Left ventricle myocardium inferior (tissue), 1 donor: ENCODE data around the gene CRY1. TPM values are rescaled to one million over a fixed set of nuclear protein-coding genes. Genes with fewer than 3 reads are reported as not detected.
"Not testable (repeated sequence)": the region's sequence is repeated elsewhere in the genome, so short reads cannot be mapped to it uniquely, and the experiment has no call there.

Experiments used
- DNase-seq: peaks from one replicate; pipeline ENCODE4 v3.0.0-alpha.2; 2020
- H3K27ac ChIP-seq: fragments of 200-600 bp; replicated peaks from 2 replicates; pipeline ENCODE4 v1.8.0; 2021
- H3K27me3 ChIP-seq: fragments of 200-600 bp; 2 replicates; pipeline ENCODE4 v1.8.0; 2021; ENCODE audit warnings: low read depth
- H3K36me3 ChIP-seq: fragments of 200-600 bp; 2 replicates; pipeline ENCODE4 v1.8.0; 2021
- H3K4me1 ChIP-seq: fragments of 200-600 bp; 2 replicates; pipeline ENCODE4 v1.8.0; 2021
- H3K4me3 ChIP-seq: fragments of 200-600 bp; 2 replicates; pipeline ENCODE4 v1.8.0; 2021; ENCODE audit warnings: mild to moderate bottlenecking, moderate library complexity
- H3K9me3 ChIP-seq: fragments of 200-600 bp; replicated peaks from 2 replicates; pipeline ENCODE4 v1.8.0; 2021
- intact Hi-C: fragments of 100-400 bp; cut with micrococcal nuclease; formaldehyde crosslinking; loops from one replicate; pipeline ENCODE4 v1.11.0; 2022
- total RNA-seq: library from RNA; stranded (reverse); fragmentation: NEBNext Ultra II Directional; extraction: Animal tissue kit (Norgen Biotek cat#: 25700); gene quantifications from one replicate; pipeline ENCODE4 v1.2.1, GENCODE V29; 2021
- TF ChIP-seq, protein P1 (sequence below): fragments of 200-600 bp; IDR thresholded peaks from 2 replicates; pipeline ENCODE4 v1.8.0; 2021; ENCODE audit warnings: antibody characterized with exemption, mild to moderate bottlenecking, borderline replicate concordance
- donor health status: DM: no; HTN: yes; CAD: no; lungs with severe emphysema.

Gene CRY1
- total RNA-seq, 1 donor from 2014 or later: 10.0 TPM

DNA sequence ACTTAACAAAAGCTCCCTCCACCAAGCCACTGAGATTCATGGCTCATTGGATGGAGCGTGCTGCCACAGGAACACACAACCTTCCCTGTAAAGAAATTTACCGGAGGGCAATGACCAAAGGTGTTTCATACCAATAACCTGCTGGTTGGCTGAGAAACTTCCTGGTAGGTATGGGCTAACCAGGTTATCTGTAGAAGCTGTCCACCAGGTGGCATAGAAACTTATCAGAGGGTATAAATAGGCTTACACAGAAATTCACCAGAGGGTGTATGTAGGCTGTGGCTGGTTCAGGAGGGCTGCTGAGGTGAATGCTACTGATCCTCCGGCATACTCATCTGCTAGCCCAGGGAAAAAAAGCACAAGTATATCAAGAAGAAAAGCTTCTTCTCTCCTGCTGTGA is 79.3 kb downstream of the CRY1 start:
- H3K4me3 ChIP-seq: no peak overlapping the region
- TF ChIP-seq, protein P1, sequence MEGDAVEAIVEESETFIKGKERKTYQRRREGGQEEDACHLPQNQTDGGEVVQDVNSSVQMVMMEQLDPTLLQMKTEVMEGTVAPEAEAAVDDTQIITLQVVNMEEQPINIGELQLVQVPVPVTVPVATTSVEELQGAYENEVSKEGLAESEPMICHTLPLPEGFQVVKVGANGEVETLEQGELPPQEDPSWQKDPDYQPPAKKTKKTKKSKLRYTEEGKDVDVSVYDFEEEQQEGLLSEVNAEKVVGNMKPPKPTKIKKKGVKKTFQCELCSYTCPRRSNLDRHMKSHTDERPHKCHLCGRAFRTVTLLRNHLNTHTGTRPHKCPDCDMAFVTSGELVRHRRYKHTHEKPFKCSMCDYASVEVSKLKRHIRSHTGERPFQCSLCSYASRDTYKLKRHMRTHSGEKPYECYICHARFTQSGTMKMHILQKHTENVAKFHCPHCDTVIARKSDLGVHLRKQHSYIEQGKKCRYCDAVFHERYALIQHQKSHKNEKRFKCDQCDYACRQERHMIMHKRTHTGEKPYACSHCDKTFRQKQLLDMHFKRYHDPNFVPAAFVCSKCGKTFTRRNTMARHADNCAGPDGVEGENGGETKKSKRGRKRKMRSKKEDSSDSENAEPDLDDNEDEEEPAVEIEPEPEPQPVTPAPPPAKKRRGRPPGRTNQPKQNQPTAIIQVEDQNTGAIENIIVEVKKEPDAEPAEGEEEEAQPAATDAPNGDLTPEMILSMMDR: peak; percentile 20
- intact Hi-C loops: no loop called here
- peaks cover 6% of the 10 kb centered on the region for H3K36me3 ChIP-seq
- no peak overlapping the region for H3K27ac ChIP-seq
- DNase-seq: no peak
- H3K4me1 ChIP-seq: peaks cover 12% of the 10 kb centered on the region
- peaks cover 7% of the 10 kb centered on the region for H3K9me3 ChIP-seq
- no peaks in the 10 kb centered on the region for H3K27me3 ChIP-seq

DNA sequence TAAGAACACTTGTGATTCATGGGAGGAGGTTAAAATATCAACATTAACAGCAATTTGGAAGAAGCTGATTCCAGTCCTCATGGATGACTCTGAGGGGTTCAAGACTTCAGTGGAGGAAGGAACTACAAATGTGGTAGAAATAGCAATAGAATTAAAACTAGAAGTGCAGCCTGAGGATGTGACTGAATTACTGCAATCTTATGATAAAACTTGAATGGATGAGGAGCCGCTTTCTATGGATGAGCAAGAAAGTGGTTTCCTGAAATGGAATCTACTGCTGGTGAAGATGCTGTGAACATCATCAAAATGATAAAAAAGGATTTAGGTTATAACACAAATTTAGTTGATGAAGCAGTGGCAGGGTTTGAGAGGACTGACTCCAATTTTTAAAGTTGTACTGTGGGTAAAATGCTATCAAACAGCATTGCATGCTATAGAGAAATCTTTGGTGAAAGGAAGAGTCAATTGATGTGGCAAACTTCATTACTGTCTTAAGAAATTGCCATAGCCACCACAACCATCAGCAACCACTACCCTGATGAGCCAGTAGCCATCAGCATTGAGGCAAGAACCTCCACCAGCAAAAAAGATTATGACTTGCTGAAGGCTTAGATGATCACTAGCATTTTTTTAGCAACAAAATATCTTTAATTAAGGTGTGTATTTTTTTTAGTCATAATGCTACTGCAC is 80.5 kb downstream of the CRY1 start:
- peaks cover 7% of the 10 kb centered on the region for H3K9me3 ChIP-seq
- peaks cover 6% of the 10 kb centered on the region for H3K36me3 ChIP-seq
- no peak overlapping the region for H3K27ac ChIP-seq
- no peak for DNase-seq
- peaks cover 12% of the 10 kb centered on the region for H3K4me1 ChIP-seq
- intact Hi-C loops: no loop called here
- no peaks in the 10 kb centered on the region for H3K27me3 ChIP-seq
- no peak overlapping the region for H3K4me3 ChIP-seq
- TF ChIP-seq, protein P1: no peak

DNA sequence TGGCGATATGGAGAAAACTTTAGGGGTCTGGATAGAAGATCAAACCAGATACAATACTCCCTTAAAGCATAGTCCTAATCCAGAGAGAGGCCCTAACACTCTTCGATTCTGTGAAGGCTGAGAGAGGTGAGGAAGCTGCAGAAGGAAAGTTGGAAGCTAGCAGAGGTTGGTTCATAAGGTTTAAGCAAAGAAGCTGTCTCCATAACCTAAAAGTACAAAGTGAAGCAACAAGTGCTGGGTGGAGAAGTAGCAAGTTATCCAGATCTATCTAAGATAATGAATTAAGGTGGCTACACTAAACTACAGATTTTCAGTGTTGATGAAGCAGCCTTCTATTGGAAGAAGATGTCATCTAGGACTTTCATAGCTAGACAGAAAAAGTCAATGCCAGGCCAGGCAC is 81.8 kb downstream of the CRY1 start:
- TF ChIP-seq, protein P1: no peak
- H3K27me3 ChIP-seq: no peaks in the 10 kb centered on the region
- peaks cover 2% of the 10 kb centered on the region for H3K4me1 ChIP-seq
- H3K36me3 ChIP-seq: peaks cover 6% of the 10 kb centered on the region
- H3K4me3 ChIP-seq: no peak overlapping the region
- no peak overlapping the region for H3K27ac ChIP-seq
- DNase-seq: no peak
- H3K9me3 ChIP-seq: peaks cover 7% of the 10 kb centered on the region
- intact Hi-C loops: no loop called here

DNA sequence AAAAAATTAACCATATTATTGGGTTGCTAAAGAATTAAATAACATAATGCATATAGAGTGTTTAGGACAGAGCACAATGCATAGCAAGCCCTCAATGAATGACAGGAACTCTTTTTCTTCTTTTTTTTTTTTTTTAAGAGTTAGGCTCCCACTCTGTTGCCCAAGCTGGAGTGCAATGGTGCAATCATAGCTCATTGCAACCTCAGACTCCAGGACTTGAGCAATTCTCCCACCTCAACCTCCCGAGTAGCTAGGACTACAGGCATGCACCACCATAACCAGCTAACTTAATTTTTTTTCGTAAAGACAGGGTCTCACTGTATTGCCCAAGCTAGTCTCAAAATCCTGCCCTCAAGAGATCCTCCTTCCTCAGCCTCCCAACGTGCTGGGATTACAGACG is 85.9 kb downstream of the CRY1 start:
- H3K4me1 ChIP-seq: no peaks in the 10 kb centered on the region
- no peak overlapping the region for H3K4me3 ChIP-seq
- intact Hi-C loops: no loop called here
- DNase-seq: no peak
- peaks cover 9% of the 10 kb centered on the region for H3K36me3 ChIP-seq
- H3K27me3 ChIP-seq: no peaks in the 10 kb centered on the region
- H3K27ac ChIP-seq: no peak overlapping the region
- peaks cover 7% of the 10 kb centered on the region for H3K9me3 ChIP-seq
- TF ChIP-seq, protein P1: no peak

DNA sequence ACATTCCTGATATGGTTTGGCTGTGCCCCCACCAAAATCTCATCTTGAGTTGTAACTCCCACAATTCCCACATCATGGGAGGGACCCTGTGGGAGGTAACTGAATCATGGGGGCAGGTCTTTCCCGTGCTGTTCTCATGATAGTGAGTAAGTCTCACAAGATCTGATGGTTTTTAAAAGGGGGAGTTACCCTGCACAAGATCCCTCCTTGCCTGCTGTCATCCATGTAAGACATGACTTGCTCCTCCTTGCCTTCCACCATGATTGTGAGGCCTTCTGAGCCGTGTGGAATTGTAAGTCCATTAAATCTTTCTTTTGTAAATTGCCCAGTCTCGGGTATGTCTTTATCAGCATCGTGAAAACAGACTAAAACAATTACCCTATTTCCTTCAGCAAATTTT is 90.7 kb downstream of the CRY1 start:
- H3K9me3 ChIP-seq, H3K4me1 ChIP-seq, H3K27me3 ChIP-seq, H3K4me3 ChIP-seq, DNase-seq, intact Hi-C loops, H3K27ac ChIP-seq: not testable (repeated sequence)
- peaks cover 22% of the 10 kb centered on the region for H3K36me3 ChIP-seq

DNA sequence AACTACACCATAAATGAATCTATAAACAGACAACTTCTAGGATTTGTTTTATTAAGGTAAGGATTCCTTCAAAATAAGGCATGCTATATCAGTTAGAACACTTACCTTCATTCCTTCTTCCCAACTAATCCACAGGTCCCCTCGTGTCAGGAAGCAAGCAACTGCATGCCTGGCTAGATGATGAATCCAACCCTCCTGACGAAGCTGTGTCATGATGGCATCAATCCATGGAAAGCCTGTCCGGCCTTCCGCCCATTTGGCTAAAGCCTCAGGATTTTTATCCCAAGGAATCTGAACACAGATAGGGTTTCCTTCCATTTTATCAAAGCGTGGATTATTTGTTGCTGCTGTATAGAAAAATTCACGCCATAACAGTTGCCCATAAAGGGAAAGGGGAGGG is 93.9 kb downstream of the CRY1 start:
- no peak for DNase-seq
- H3K9me3 ChIP-seq: no peaks in the 10 kb centered on the region
- TF ChIP-seq, protein P1: no peak
- no peaks in the 10 kb centered on the region for H3K4me1 ChIP-seq
- no peak overlapping the region for H3K27ac ChIP-seq
- H3K36me3 ChIP-seq: peaks cover 38% of the 10 kb centered on the region
- no peak overlapping the region for H3K4me3 ChIP-seq
- H3K27me3 ChIP-seq: no peaks in the 10 kb centered on the region
- intact Hi-C loops: no loop called here
